Measurements from ENCODE around the gene QRICH2.

DNA sequence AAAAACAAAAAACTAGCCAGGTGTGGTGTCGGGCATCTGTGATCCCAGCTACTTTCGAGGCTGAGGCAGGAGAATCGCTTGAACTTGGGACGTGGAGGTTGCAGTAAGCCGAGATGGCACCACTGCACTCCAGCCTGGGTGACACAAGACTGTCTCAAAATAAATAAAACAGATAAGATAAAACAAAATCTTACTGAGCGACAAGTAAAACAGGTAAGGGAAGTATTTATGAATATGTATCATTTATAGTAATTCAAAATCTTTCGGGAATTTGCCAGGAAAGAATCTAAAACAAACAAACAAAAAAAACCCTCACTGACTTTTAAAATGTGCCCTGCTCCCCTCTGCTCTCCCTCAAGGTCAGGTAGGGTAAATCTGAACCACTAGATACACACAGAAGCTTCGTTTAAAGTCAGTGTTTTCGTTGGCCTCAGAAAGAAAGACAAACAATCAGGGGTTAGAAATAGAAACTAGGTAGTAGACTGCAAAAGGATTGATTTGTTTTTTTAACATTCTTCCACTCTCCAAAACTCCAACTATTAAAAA is 43.5 kb upstream of the QRICH2 start:
- TF ChIP-seq, protein P1, sequence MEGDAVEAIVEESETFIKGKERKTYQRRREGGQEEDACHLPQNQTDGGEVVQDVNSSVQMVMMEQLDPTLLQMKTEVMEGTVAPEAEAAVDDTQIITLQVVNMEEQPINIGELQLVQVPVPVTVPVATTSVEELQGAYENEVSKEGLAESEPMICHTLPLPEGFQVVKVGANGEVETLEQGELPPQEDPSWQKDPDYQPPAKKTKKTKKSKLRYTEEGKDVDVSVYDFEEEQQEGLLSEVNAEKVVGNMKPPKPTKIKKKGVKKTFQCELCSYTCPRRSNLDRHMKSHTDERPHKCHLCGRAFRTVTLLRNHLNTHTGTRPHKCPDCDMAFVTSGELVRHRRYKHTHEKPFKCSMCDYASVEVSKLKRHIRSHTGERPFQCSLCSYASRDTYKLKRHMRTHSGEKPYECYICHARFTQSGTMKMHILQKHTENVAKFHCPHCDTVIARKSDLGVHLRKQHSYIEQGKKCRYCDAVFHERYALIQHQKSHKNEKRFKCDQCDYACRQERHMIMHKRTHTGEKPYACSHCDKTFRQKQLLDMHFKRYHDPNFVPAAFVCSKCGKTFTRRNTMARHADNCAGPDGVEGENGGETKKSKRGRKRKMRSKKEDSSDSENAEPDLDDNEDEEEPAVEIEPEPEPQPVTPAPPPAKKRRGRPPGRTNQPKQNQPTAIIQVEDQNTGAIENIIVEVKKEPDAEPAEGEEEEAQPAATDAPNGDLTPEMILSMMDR (IDR thresholded peaks at IDR 0.05; ENCODE audit: borderline replicate concordance, extremely low read depth, low read length, poor library complexity, severe bottlenecking), result no peak
- TF ChIP-seq EZH2 (IDR thresholded peaks at IDR 0.05; ENCODE audit: borderline replicate concordance, low read depth, low read length, severe bottlenecking), result no peak
